ENCODE measurements around the gene FAM78A.

Gene FAM78A

GRCh38 chr9:131276094-131276888 lies at the start of gene FAM78A:
FAM78A (minus strand) TSS chr9:131276510; CDS start chr9:131276179, 331 bp downstream.
- DNase-seq (ENCODE audit: low spot score) = peak; percentile 56

- DNase-seq (ENCODE audit: low spot score) = no peak
Measured at GRCh38 chr9:131324736-131325679, 48.7 kb upstream of the FAM78A start.

GRCh38 chr9:131323629-131324028 lies 47.3 kb upstream of the FAM78A start:
- DNase-seq (ENCODE audit: low spot score) = no peak

GRCh38 chr9:131320031-131320685 lies 43.8 kb upstream of the FAM78A start:
- DNase-seq (ENCODE audit: low spot score) = no peak

GRCh38 chr9:131319486-131319885 lies 43.2 kb upstream of the FAM78A start:
- DNase-seq (ENCODE audit: low spot score) = no peak

GRCh38 chr9:131318231-131319085 lies 42.1 kb upstream of the FAM78A start:
- DNase-seq (ENCODE audit: low spot score) = no peak

GRCh38 chr9:131312822-131313770 lies 36.8 kb upstream of the FAM78A start:
- no peak for DNase-seq (ENCODE audit: low spot score)

- DNase-seq (ENCODE audit: low spot score) = no peak
Measured at GRCh38 chr9:131312246-131312645, 35.9 kb upstream of the FAM78A start.

- DNase-seq (ENCODE audit: low spot score) = peak; percentile 40
Measured at GRCh38 chr9:131310833-131311554, 34.7 kb upstream of the FAM78A start.

- DNase-seq (ENCODE audit: low spot score) = no peak
Measured at GRCh38 chr9:131309530-131310276, 33.4 kb upstream of the FAM78A start.

GRCh38 chr9:131308906-131309529 lies 32.7 kb upstream of the FAM78A start:
- no peak for DNase-seq (ENCODE audit: low spot score)

GRCh38 chr9:131308452-131308851 lies 32.1 kb upstream of the FAM78A start:
- DNase-seq (ENCODE audit: low spot score) = no peak

- no peak for DNase-seq (ENCODE audit: low spot score)
Measured at GRCh38 chr9:131307974-131308373, 31.7 kb upstream of the FAM78A start.

- DNase-seq (ENCODE audit: low spot score) = no peak
Measured at GRCh38 chr9:131306397-131307004, 30.2 kb upstream of the FAM78A start.

- no peak for DNase-seq (ENCODE audit: low spot score)
Measured at GRCh38 chr9:131304676-131305355, 28.5 kb upstream of the FAM78A start.

- DNase-seq (ENCODE audit: low spot score) = no peak
Measured at GRCh38 chr9:131303381-131304321, 27.3 kb upstream of the FAM78A start.
